Vagina (tissue), 2 donors: Measurements from ENCODE around the gene DNAL1.

ENCODE experiments used
- POLR2A ChIP-seq, 2 donors: fragments of 450-650 bp; IDR thresholded peaks; one replicate each; pipeline ENCODE4 v1.6.1; 2017; ENCODE audit warnings: antibody characterized with exemption in 2 of 2, mild to moderate bottlenecking in 2 of 2, moderate library complexity in 2 of 2
- POLR2AphosphoS5 ChIP-seq, 2 donors: sonication (generic); formaldehyde crosslinking; IDR thresholded peaks; one replicate each; pipeline ENCODE4 v1.9.0; 2017; ENCODE audit warnings: antibody characterized with exemption in 2 of 2, mild to moderate bottlenecking in 2 of 2, low read depth in 1 of 2; ENCODE audit not compliant: insufficient read depth in 1 of 2
- TF ChIP-seq, protein P1 (sequence below), 3 experiments: fragments of 450-650 bp in 2 of 3; fragments of 200-600 bp in 1 of 3; sonication (generic) in 1 of 3; IDR thresholded peaks; one replicate each; pipeline ENCODE4 v1.5.1; 2017 to 2019; ENCODE audit warnings: antibody characterized with exemption in 3 of 3, mild to moderate bottlenecking in 2 of 3, moderate library complexity in 2 of 3

- TF ChIP-seq, protein P1, sequence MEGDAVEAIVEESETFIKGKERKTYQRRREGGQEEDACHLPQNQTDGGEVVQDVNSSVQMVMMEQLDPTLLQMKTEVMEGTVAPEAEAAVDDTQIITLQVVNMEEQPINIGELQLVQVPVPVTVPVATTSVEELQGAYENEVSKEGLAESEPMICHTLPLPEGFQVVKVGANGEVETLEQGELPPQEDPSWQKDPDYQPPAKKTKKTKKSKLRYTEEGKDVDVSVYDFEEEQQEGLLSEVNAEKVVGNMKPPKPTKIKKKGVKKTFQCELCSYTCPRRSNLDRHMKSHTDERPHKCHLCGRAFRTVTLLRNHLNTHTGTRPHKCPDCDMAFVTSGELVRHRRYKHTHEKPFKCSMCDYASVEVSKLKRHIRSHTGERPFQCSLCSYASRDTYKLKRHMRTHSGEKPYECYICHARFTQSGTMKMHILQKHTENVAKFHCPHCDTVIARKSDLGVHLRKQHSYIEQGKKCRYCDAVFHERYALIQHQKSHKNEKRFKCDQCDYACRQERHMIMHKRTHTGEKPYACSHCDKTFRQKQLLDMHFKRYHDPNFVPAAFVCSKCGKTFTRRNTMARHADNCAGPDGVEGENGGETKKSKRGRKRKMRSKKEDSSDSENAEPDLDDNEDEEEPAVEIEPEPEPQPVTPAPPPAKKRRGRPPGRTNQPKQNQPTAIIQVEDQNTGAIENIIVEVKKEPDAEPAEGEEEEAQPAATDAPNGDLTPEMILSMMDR (IDR thresholded peaks at IDR 0.05) = no peak
- TF ChIP-seq POLR2A (IDR thresholded peaks at IDR 0.05) (no peak), POLR2AphosphoS5 (IDR thresholded peaks at IDR 0.05; ENCODE audit: insufficient read depth in 1 of 2, low read depth in 1 of 2) (peak in 1 of 2 donors; percentile 36)
These were observed 10.6 kb upstream of the DNAL1 start for GRCh38 chr14:73634011-73634833.
